ENCODE data around the gene SLC25A41.

GRCh38 chr19:6476155-6476895 is 42.8 kb upstream of the SLC25A41 start:
- TF ChIP-seq, protein P1, sequence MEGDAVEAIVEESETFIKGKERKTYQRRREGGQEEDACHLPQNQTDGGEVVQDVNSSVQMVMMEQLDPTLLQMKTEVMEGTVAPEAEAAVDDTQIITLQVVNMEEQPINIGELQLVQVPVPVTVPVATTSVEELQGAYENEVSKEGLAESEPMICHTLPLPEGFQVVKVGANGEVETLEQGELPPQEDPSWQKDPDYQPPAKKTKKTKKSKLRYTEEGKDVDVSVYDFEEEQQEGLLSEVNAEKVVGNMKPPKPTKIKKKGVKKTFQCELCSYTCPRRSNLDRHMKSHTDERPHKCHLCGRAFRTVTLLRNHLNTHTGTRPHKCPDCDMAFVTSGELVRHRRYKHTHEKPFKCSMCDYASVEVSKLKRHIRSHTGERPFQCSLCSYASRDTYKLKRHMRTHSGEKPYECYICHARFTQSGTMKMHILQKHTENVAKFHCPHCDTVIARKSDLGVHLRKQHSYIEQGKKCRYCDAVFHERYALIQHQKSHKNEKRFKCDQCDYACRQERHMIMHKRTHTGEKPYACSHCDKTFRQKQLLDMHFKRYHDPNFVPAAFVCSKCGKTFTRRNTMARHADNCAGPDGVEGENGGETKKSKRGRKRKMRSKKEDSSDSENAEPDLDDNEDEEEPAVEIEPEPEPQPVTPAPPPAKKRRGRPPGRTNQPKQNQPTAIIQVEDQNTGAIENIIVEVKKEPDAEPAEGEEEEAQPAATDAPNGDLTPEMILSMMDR (IDR thresholded peaks at IDR 0.05), result no peak
- no peak for TF ChIP-seq POLR2A (IDR thresholded peaks at IDR 0.05)
